Measurements from ENCODE around the gene TMCC2.
"Not testable (repeated sequence)": the region's sequence is repeated elsewhere in the genome, so short reads cannot be mapped to it uniquely, and the experiment has no call there.

Gene TMCC2

DNA sequence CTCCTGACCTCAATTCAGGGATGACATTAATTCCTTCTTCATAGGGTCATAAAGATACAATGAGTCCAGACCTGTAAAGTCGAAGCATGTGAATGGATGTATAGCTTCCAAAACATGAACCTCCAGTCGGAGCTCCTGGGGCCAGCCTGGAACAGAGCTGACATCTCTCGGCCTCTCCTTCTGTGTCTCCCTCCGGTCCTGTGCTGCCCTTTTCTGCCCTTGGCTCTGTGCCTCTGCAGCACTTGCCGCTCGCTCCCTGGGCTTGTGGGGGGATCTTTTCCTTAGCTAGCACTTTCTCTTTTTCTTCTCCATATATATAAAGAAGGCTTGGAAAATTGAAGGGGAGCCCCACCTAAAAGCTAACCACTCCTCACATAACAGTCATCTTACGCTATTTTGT, 42.5 kb downstream of the TMCC2 start:
- peak in 1 of 42 donors; percentile 62 for DNase-seq
- intact Hi-C loops (cut with DNase I): no loop called here

GRCh38 chr1:205270764-205271163, 43.0 kb downstream of the TMCC2 start:
- DNase-seq: peak in 29 of 42 donors; percentile 38 to 89 (median 64)
- intact Hi-C loops (cut with DNase I): no loop called here

- intact Hi-C loops (cut with DNase I): no loop called here
- peak in 28 of 42 donors; percentile 24 to 85 (median 59) for DNase-seq
Measured at GRCh38 chr1:205271277-205271676, 43.5 kb downstream of the TMCC2 start.

GRCh38 chr1:205271745-205272144, 44.0 kb downstream of the TMCC2 start:
- intact Hi-C loops (cut with DNase I): loop anchor here (2.0 kb wide), 1 partner anchor 53 kb away; no protein-coding TSS in a partner anchor
- peak in 1 of 42 donors; percentile 51 for DNase-seq

- intact Hi-C loops (cut with DNase I): loop anchor here (2.0 kb wide), 1 partner anchor 52 kb away; no protein-coding TSS in a partner anchor
- no peak for DNase-seq
Measured at GRCh38 chr1:205272536-205272935, 44.8 kb downstream of the TMCC2 start.

DNA sequence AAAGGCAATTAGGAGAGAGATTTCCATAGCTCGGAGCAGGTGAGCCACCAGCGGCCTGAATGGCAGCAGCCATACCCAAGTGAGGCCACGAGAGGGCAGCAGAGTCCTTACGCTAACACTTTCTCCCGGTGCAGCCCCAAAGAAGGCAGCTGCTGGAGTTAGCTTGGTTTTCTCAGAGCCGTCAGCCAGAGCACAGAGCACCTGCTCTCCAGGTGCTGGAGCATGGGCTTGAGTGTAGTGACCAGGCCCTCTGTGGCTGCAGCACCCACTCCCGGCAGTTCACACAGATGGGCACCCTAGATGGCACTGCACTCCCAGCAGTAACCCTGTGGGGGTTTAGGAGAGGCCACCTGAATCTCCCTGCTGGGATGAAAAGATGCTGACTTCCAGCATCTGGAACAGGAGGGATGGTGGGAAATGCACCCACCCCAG, 45.8 kb downstream of the TMCC2 start:
- peak; percentile 64 to 97 (median 92) for DNase-seq
- intact Hi-C loops (cut with DNase I): loop anchor here (2.0 kb wide), 1 partner anchor 51 kb away; no protein-coding TSS in a partner anchor

- peak in 1 of 42 donors; percentile 42 for DNase-seq
- intact Hi-C loops (cut with DNase I): no loop called here
Measured at GRCh38 chr1:205274041-205274691, 46.4 kb downstream of the TMCC2 start.

DNA sequence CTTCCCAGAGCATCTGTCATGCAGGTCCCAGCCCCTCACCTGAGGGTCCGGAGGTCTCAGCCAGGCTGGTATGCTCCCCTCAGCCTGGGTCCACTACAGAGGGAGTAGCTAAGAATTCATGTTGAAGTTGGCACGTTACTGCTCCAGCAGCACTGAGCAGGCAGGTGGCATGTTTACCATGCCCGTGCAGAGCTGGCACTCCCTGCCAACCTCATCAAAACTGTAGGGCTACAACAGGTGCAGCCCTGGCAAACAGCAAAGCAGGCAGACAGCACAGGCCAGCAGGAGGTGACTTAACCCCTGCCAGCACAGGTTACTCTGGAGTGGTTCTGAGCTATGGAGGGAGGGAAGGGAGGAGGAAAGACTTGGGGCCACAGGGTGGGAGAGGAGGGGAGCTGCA, 47.4 kb downstream of the TMCC2 start:
- intact Hi-C loops (cut with DNase I): no loop called here
- no peak for DNase-seq

- intact Hi-C loops (cut with DNase I): no loop called here
- peak in 39 of 42 donors; percentile 29 to 87 (median 64) for DNase-seq
Measured at GRCh38 chr1:205275916-205276688, 48.4 kb downstream of the TMCC2 start.

- intact Hi-C loops (cut with DNase I): no loop called here
- DNase-seq: no peak
Measured at GRCh38 chr1:205276689-205277065, 48.9 kb downstream of the TMCC2 start.

DNA sequence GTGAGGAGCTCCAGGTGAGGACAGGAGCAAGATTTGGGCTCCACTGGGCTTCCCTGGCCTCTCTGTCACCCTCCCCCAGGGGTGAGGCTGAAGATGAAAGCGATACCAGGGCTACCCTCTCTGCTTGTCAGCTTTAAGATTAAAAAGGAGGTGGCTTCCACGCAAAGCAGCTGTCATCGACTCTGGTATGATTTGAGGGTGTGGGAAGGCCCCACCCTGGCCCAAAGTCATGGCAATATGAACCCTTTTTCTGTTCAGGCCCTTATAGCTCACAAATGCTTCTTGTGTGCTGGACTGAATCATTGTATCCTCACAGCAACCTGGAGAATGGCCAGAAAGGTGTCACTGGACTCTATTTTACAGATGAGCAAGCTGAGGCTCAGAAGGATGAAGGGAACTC, 52.2 kb downstream of the TMCC2 start:
- intact Hi-C loops (cut with DNase I): no loop called here
- no peak for DNase-seq

DNA sequence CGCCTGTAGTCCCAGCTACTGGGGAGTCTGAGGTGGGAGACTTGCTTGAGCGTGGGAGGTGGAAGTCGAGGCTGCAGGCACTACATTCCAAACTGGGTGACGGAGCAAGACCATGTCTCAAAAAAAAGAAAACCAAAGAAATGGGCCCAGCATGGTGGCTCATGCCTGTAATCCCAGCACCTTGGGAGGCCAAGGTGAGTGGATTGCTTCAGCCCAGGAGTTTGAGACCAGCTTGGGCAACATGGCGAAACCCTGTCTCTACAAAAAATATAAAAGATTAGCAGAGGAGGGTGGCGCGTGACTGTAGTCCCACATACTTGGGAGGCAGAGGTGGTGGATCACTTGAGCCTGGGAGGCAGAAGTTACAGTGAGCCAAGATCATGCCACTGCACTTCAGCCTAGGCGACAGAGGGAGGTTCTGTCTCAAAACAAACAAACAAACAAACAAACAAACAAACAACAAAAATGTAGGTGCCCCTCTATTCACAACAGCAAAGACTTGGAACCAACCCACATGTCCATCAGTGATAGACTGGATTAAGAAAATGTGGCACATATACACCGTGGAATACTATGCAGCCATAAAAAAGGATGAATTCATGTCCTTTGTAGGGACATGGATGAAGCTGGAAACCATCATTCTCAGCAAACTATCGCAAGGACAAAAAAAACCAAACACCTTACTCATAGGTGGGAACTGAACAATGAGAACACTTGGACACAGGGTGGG, 53.1 kb downstream of the TMCC2 start:
- DNase-seq; intact Hi-C loops (cut with DNase I): not testable (repeated sequence)

DNA sequence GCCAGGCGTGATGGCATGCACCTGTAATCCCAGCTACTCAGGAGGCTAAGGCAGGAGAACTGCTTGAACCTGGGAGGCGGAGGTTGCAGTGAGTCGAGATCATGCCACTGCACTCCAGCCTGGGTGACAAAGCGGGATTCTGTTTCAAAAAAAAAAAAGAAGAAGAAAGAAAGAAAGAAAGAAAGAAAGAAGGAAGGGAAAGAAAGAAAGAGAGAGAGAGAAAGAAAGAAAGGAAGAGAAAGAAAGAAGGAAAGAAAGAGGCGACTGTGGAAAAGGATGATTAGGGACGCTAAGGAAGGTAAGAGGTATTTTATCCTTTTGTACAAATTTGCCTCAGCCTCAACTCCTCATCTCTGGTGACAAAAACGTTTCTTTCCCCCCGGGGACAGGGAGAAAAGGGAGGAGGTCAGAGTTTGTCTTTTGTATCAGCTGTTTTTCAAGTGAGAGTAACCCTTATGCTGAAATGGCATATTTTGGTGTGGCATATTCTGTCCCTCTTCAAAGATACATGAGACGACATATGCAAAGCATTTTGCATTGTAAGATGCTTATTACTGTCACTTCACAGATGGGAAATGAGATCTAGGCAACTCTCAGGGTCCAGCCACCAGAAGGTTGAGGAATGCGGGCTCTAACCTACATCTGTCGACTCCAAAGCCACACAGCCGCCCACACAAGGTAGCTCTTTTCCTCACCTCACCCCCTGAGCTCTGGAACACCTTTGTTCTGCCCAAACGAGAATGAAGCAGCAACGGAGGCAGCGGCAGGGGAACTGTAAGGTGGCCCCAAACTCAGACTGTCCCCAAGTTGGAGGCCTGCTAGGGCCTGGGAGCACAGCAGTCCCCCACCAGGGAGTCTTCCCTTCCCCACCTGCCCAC, 55.8 kb downstream of the TMCC2 start:
- DNase-seq: no peak
- intact Hi-C loops (cut with DNase I): no loop called here

- intact Hi-C loops (cut with DNase I): no loop called here
- DNase-seq: peak; percentile 73 to 97 (median 91)
Measured at GRCh38 chr1:205284420-205285144, 56.8 kb downstream of the TMCC2 start.

GRCh38 chr1:205285381-205286101, 57.8 kb downstream of the TMCC2 start:
- intact Hi-C loops (cut with DNase I): no loop called here

GRCh38 chr1:205286335-205286950, 58.7 kb downstream of the TMCC2 start:
- intact Hi-C loops (cut with DNase I): no loop called here
- DNase-seq: no peak

More at GRCh38 chr1:205285381-205286101, 57.8 kb downstream of the TMCC2 start:
- no peak for DNase-seq

- no peak for DNase-seq
- intact Hi-C loops (cut with DNase I): no loop called here
Measured at GRCh38 chr1:205287076-205287475, 59.3 kb downstream of the TMCC2 start.

All from head of caudate nucleus (tissue), 42 donors.